Gastroesophageal sphincter (tissue), 4 donors: ENCODE data around the gene TFF3. TPM values are rescaled to one million over a fixed set of nuclear protein-coding genes. Genes with fewer than 3 reads are reported as not detected.

Source experiments
- ATAC-seq: fragments of 150-250 bp; one replicate; pipeline ENCODE4 v1.9.1; 2016; ENCODE audit warnings: mild to moderate bottlenecking, moderate library complexity
- H3K27ac ChIP-seq, 4 donors: fragments of 200-600 bp; sonication (generic) in 3 of 4; 1 replicate in 3 of 4; 2 replicates in 1 of 4; pipeline ENCODE4 v1.5.1; 2016 to 2019
- H3K27me3 ChIP-seq: fragments of 200-600 bp; sonication (generic); one replicate; pipeline ENCODE4 v1.5.1; 2019
- H3K36me3 ChIP-seq, 2 donors: fragments of 200-600 bp; sonication (generic); one replicate each; pipeline ENCODE4 v1.5.1; 2019; ENCODE audit warnings: control low read depth in 1 of 2
- H3K4me1 ChIP-seq, 3 donors: fragments of 200-600 bp; sonication (generic); 1 replicate in 2 of 3; 2 replicates in 1 of 3; pipeline ENCODE4 v1.5.1; 2016 to 2019; ENCODE audit warnings: control low read depth in 2 of 3
- H3K4me3 ChIP-seq, 2 donors: fragments of 200-600 bp; sonication (generic); one replicate each; pipeline ENCODE4 v1.5.1; 2019; ENCODE audit warnings: mild to moderate bottlenecking in 1 of 2, moderate library complexity in 1 of 2
- H3K9me3 ChIP-seq, 3 donors: fragments of 200-600 bp; sonication (generic); one replicate each; pipeline ENCODE4 v1.5.1; 2017 to 2019; ENCODE audit warnings: control low read depth in 2 of 3
- EP300 ChIP-seq: sonication (generic); formaldehyde crosslinking; IDR thresholded peaks from one replicate; pipeline ENCODE4 v1.6.1; 2017; ENCODE audit warnings: antibody characterized with exemption, mild to moderate bottlenecking
- POLR2A ChIP-seq, 2 donors: fragments of 450-650 bp; IDR thresholded peaks; one replicate each; pipeline ENCODE4 v1.6.1; 2017; ENCODE audit warnings: antibody characterized with exemption in 2 of 2, mild to moderate bottlenecking in 2 of 2, moderate library complexity in 1 of 2
- POLR2AphosphoS5 ChIP-seq: sonication (generic); formaldehyde crosslinking; IDR thresholded peaks from one replicate; pipeline ENCODE4 v1.6.1; 2017; ENCODE audit warnings: antibody characterized with exemption
- WGBS, 2 donors: methylation state at CpG; one replicate each; pipeline ENCODE4 v1.1.5; 2018; ENCODE audit warnings: low coverage in 1 of 2; 5-methylcytosine and 5-hydroxymethylcytosine counted together
- total RNA-seq, 4 donors: library from RNA; depleted of rRNA; stranded (reverse); fragments of >200 nt; gene quantifications; one replicate each; pipeline ENCODE4 v1.1.0, GENCODE V29; 2016
- TF ChIP-seq, protein P1 (sequence below), 4 experiments: fragments of 200-600 bp in 2 of 4; fragments of 450-650 bp in 2 of 4; sonication (generic) in 1 of 4; IDR thresholded peaks; one replicate each; pipeline ENCODE4 v1.5.1; 2017 to 2019; ENCODE audit warnings: antibody characterized with exemption in 4 of 4, mild to moderate bottlenecking in 2 of 4, moderate library complexity in 2 of 4

The TFF3 gene
- total RNA-seq, 4 donors from 2014 or later = 6.4 to 18.2 (median 10.5) TPM

- peaks cover 0 to 32% (median 0%) of the 10 kb centered on the region in 3 donors for H3K9me3 ChIP-seq
- no peak overlapping the region for H3K27ac ChIP-seq
- ATAC-seq = no peak
- peaks cover 54% of the 10 kb centered on the region for H3K27me3 ChIP-seq
- no peaks in the 10 kb centered on the region for H3K4me1 ChIP-seq
- H3K36me3 ChIP-seq = no peaks in the 10 kb centered on the region
- TF ChIP-seq POLR2A (IDR thresholded peaks at IDR 0.05) (no peak), POLR2AphosphoS5 (no peak), EP300 (no peak)
- TF ChIP-seq, protein P1, sequence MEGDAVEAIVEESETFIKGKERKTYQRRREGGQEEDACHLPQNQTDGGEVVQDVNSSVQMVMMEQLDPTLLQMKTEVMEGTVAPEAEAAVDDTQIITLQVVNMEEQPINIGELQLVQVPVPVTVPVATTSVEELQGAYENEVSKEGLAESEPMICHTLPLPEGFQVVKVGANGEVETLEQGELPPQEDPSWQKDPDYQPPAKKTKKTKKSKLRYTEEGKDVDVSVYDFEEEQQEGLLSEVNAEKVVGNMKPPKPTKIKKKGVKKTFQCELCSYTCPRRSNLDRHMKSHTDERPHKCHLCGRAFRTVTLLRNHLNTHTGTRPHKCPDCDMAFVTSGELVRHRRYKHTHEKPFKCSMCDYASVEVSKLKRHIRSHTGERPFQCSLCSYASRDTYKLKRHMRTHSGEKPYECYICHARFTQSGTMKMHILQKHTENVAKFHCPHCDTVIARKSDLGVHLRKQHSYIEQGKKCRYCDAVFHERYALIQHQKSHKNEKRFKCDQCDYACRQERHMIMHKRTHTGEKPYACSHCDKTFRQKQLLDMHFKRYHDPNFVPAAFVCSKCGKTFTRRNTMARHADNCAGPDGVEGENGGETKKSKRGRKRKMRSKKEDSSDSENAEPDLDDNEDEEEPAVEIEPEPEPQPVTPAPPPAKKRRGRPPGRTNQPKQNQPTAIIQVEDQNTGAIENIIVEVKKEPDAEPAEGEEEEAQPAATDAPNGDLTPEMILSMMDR (IDR thresholded peaks at IDR 0.05) = no peak
- 65 to 69% methylated on average over 7 to 10 of the region's 11 CpGs for WGBS, 2 donors
- no peak overlapping the region for H3K4me3 ChIP-seq
These were observed 36.6 kb upstream of the TFF3 start for GRCh38 chr21:42351626-42352440.

GRCh38 chr21:42350927-42351426, 35.8 kb upstream of the TFF3 start, which contains the start of gene TFF2:
Gene TFF2, minus strand, starts transcription at chr21:42350994. Its CDS starts 37 bp downstream, at chr21:42350957.
- 78% methylated on average over 9 of the region's 13 CpGs; no CpG with 5 or more reads in 1 of the 2 donors for WGBS, 2 donors
- no peak within 1 kb of the TSS for H3K27ac ChIP-seq
- TF ChIP-seq POLR2AphosphoS5 (no peak), EP300 (no peak), POLR2A (IDR thresholded peaks at IDR 0.05) (no peak)
- TF ChIP-seq, protein P1 (IDR thresholded peaks at IDR 0.05) = no peak
- H3K4me3 ChIP-seq = no peak within 1 kb of the TSS
- H3K27me3 ChIP-seq = peaks cover 49% of the 10 kb centered on the region
- H3K9me3 ChIP-seq = peaks cover 0 to 25% (median 0%) of the 10 kb centered on the region in 3 donors
- no peaks in the 10 kb centered on the region for H3K4me1 ChIP-seq
- ATAC-seq = no peak
- H3K36me3 ChIP-seq = no peaks in the 10 kb centered on the region

DNA sequence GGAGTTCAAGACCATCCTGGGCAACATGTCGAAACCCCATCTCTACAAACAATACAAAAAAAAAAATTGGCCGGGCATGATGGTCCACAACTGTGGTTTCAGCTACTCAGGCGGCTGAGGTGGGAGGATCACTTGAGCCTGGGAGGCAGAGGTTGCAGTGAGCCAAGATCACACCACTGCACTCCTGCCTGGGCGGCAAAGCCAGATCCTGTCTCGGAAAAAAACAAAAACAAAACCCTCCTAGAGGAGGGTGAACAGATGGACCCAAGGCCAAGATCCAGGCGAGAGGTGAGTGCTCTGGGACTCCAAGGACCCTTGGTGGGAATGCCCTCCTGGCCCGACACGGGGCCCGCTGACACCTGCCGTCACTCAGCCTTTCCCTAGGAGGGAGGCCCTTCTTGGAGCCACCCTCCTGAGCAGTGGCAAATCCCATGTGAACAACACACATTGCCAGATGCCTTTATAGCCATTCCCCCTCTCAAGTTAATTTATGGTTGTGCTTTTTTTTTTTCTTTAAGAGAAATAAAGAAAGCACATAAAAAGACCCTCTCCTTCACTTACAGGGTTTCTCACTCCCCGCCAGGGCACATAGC, 35.2 kb upstream of the TFF3 start:
- ATAC-seq = no peak
- peaks cover 0 to 19% (median 0%) of the 10 kb centered on the region in 3 donors for H3K9me3 ChIP-seq
- WGBS, 2 donors = 63 to 72% methylated on average over 9 to 10 of the region's 11 CpGs

DNA sequence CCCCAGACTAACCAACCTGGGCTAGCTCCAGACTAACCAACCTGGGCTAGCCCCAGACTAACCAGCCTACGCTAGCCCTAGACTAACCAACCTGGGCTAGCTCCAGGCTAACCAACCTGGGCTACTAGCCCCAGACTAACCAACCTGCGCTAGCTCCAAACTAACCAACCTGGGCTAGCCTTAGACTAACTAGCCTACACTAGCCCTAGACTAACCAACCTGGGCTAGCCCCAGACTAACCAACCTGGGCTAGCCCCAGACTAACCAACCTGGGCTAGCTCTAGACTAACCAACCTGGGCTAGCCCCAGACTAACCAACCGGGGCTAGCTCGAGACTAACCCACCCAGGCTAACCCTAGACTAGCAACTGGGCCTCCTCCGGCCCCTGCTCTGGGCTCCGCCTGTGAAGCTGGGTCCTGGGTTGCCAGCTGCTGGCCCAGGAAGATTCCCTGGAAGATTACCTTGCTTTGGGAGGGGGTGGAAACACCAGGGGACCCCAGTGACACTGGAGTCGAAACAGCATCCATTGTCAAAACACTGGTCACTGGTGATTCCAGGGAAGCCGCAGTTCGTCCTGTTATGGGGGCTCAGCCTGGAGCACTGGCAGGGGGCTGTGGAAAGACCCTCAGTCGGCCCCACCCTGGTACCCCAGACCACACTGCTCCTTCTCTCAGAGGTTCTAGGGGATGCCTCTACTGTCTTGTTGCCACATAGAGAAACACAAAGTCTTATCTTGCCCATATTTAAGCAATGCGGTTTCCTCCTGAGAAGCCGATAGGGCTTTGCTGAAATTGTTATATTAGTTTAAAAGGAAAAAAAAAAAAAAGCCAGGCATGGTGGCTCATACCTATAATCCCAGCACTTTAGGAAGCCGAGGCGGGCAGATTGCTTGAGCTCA, 34.5 kb upstream of the TFF3 start:
- no peak for TF ChIP-seq POLR2AphosphoS5
- Histone ChIP-seq H3K4me1 (no peaks in the 10 kb centered on the region), H3K27ac (no peak overlapping the region), H3K4me3 (no peak overlapping the region), H3K27me3 (peaks cover 43% of the 10 kb centered on the region), H3K36me3 (no peaks in the 10 kb centered on the region), H3K9me3 (peaks cover 0 to 12% (median 0%) of the 10 kb centered on the region in 3 donors)
- 60 to 90% methylated on average over 1 to 2 of the region's 14 CpGs for WGBS, 2 donors
- ATAC-seq = no peak

More for the DNA sequence above, 35.2 kb upstream of the TFF3 start:
- no peak overlapping the region for H3K27ac ChIP-seq
- peaks cover 45% of the 10 kb centered on the region for H3K27me3 ChIP-seq
- no peaks in the 10 kb centered on the region for H3K4me1 ChIP-seq
- no peaks in the 10 kb centered on the region for H3K36me3 ChIP-seq
- no peak for TF ChIP-seq POLR2A (IDR thresholded peaks at IDR 0.05)
- TF ChIP-seq EP300 = no peak
- TF ChIP-seq, protein P1 (IDR thresholded peaks at IDR 0.05) = no peak
- no peak for TF ChIP-seq POLR2AphosphoS5
- H3K4me3 ChIP-seq = no peak overlapping the region

GRCh38 chr21:42348762-42349161, 33.6 kb upstream of the TFF3 start:
- no CpG with 5 or more reads among the region's 2 CpGs for WGBS, 2 donors
- no peak overlapping the region for H3K4me3 ChIP-seq
- TF ChIP-seq POLR2A (IDR thresholded peaks at IDR 0.05) = no peak
- no peak for ATAC-seq
- no peak overlapping the region for H3K27ac ChIP-seq
- no peaks in the 10 kb centered on the region for H3K4me1 ChIP-seq
- H3K9me3 ChIP-seq = peaks cover 0 to 3% (median 0%) of the 10 kb centered on the region in 3 donors
- peaks cover 37% of the 10 kb centered on the region for H3K27me3 ChIP-seq
- H3K36me3 ChIP-seq = no peaks in the 10 kb centered on the region
